T-helper 1 cell treated with Interleukin-12 subunit alpha and Interleukin-12 subunit beta and Interleukin-4 antibody, amounts not matched to agents 30 ng/mL and 1 ng/mL, for 36 hours (primary cell): ENCODE data around the gene NXN. TPM values are rescaled to one million over a fixed set of nuclear protein-coding genes. Genes with fewer than 3 reads are reported as not detected.

Experiments used
- intact Hi-C: fragments of 100-400 bp; cut with micrococcal nuclease; formaldehyde crosslinking; loops from one replicate; pipeline ENCODE4 v1.15.1; 2024
- total RNA-seq: library from RNA; stranded (reverse); gene quantifications from 2 replicates; pipeline ENCODE4 v1.2.3, GENCODE V29; 2022

Gene NXN
- 0.20 and 0.34 TPM in 2 replicates for total RNA-seq

GRCh38 chr17:979539-980405 is at the start of gene NXN:
Gene NXN, minus strand, starts transcription at chr17:979776.
- intact Hi-C loops: loop anchor here (2.0 kb wide), 1 partner anchor 835 kb away; no protein-coding TSS in a partner anchor

GRCh38 chr17:1027044-1027443 is 47.5 kb upstream of the NXN start:
- intact Hi-C loops: no loop called here

GRCh38 chr17:1026599-1026975 is 47.0 kb upstream of the NXN start:
- intact Hi-C loops: no loop called here

GRCh38 chr17:1025733-1026598 is 46.4 kb upstream of the NXN start:
- intact Hi-C loops: no loop called here

GRCh38 chr17:1024076-1024475 is 44.5 kb upstream of the NXN start:
- intact Hi-C loops: no loop called here

- intact Hi-C loops: no loop called here
Observed at GRCh38 chr17:1022278-1023024, 42.9 kb upstream of the NXN start.

GRCh38 chr17:1021147-1021546 is 41.6 kb upstream of the NXN start:
- intact Hi-C loops: no loop called here

- intact Hi-C loops: no loop called here
Observed at GRCh38 chr17:1019451-1019850, 39.9 kb upstream of the NXN start.

- intact Hi-C loops: no loop called here
Observed at GRCh38 chr17:1018547-1018946, 39.0 kb upstream of the NXN start.

- intact Hi-C loops: no loop called here
Observed at GRCh38 chr17:1013729-1014090, 34.1 kb upstream of the NXN start.

- intact Hi-C loops: no loop called here
Observed at GRCh38 chr17:1012823-1013728, 33.5 kb upstream of the NXN start.

- intact Hi-C loops: no loop called here
Observed at GRCh38 chr17:1011760-1012735, 32.5 kb upstream of the NXN start.

- intact Hi-C loops: no loop called here
Observed at GRCh38 chr17:1011138-1011537, 31.6 kb upstream of the NXN start.

- intact Hi-C loops: no loop called here
Observed at GRCh38 chr17:1010586-1010985, 31.0 kb upstream of the NXN start.

- intact Hi-C loops: no loop called here
Observed at GRCh38 chr17:1010086-1010450, 30.5 kb upstream of the NXN start.

GRCh38 chr17:1009229-1010085 is 29.9 kb upstream of the NXN start:
- intact Hi-C loops: no loop called here

- intact Hi-C loops: no loop called here
Observed at GRCh38 chr17:1008008-1008761, 28.6 kb upstream of the NXN start.
